Measurements from ENCODE around the gene PCDHGA1.

The PCDHGA1 gene

GRCh38 chr5:141493500-141494422, 163.4 kb downstream of the PCDHGA1 start:
- DNase-seq: no peak

- no peak for DNase-seq
Observed at GRCh38 chr5:141494761-141495452, 164.6 kb downstream of the PCDHGA1 start.

- DNase-seq: no peak
Observed at GRCh38 chr5:141495453-141495811, 165.1 kb downstream of the PCDHGA1 start.

GRCh38 chr5:141496038-141496437, 165.7 kb downstream of the PCDHGA1 start:
- DNase-seq: no peak

- DNase-seq: no peak
Observed at GRCh38 chr5:141501761-141502160, 171.4 kb downstream of the PCDHGA1 start.

- no peak for DNase-seq
Observed at GRCh38 chr5:141503681-141504080, 173.4 kb downstream of the PCDHGA1 start.

GRCh38 chr5:141504216-141504615, 173.9 kb downstream of the PCDHGA1 start:
- no peak for DNase-seq

GRCh38 chr5:141506381-141507155, 176.3 kb downstream of the PCDHGA1 start:
- DNase-seq: no peak

GRCh38 chr5:141507387-141508091, 177.2 kb downstream of the PCDHGA1 start:
- DNase-seq: no peak

- DNase-seq: no peak
Observed at GRCh38 chr5:141508440-141508797, 178.1 kb downstream of the PCDHGA1 start.

GRCh38 chr5:141508798-141509611, 178.7 kb downstream of the PCDHGA1 start:
- no peak for DNase-seq

GRCh38 chr5:141510160-141510559, 179.8 kb downstream of the PCDHGA1 start:
- no peak for DNase-seq

GRCh38 chr5:141510850-141511601, 180.7 kb downstream of the PCDHGA1 start:
- DNase-seq: no peak

GRCh38 chr5:141511771-141512325, 181.5 kb downstream of the PCDHGA1 start:
- DNase-seq: no peak

GRCh38 chr5:141512390-141512910, 182.1 kb downstream of the PCDHGA1 start:
- peak; percentile 89 for DNase-seq

GRCh38 chr5:141512911-141513626, 182.8 kb downstream of the PCDHGA1 start:
- peak; percentile 8 for DNase-seq

- peak; percentile 11 for DNase-seq
Observed at GRCh38 chr5:141513627-141514329, 183.5 kb downstream of the PCDHGA1 start.

- DNase-seq: no peak
Observed at GRCh38 chr5:141514330-141515133, 184.2 kb downstream of the PCDHGA1 start.

Measured in T-helper 9 cell (primary cell).